HCT116 (cell line): Measurements from ENCODE around the gene CTBP1. TPM values are rescaled to one million over a fixed set of nuclear protein-coding genes. Genes with fewer than 3 reads are reported as not detected.

Experiments used
- ATAC-seq: fragments of 200-7000 bp; cut with Tn5 transposase; 2 replicates; pipeline ENCODE4 v1.9.1; 2020; ENCODE audit warnings: mild to moderate bottlenecking, moderate library complexity
- BruUV-seq: library from RNA; stranded (reverse); fragments of 400-500 nt; replicated peaks from 2 replicates; lab custom pipeline; 2021; lab: Mats Ljungman, UMichigan
- CTCF ChIA-PET: fragments of 300-600 bp; sonication (Branson Sonifier 250); formaldehyde crosslinking; loops from one replicate; lab custom pipeline; 2021; ENCODE audit warnings: antibody characterized with exemption; lab: Charles Lee
- POLR2A ChIA-PET: fragments of 300-600, 350-600 bp; sonication (Branson Sonifier 250); formaldehyde crosslinking; loops from one replicate; lab custom pipeline; 2021; ENCODE audit warnings: antibody characterized with exemption; lab: Charles Lee
- RAD21 ChIA-PET, 2 experiments: fragments of 300-600 bp; sonication (Branson Sonifier 250); formaldehyde crosslinking; loops; one replicate each; lab custom pipeline; 2023; ENCODE audit warnings: low total read pairs in 2 of 2; ENCODE audit not compliant: uncharacterized antibody in 2 of 2, unreplicated experiment in 2 of 2, low non-redundant PET in 1 of 2; lab: Charles Lee
- DNase-seq: peaks from one replicate; pipeline ENCODE4 v3.0.0-alpha.2; 2010; ENCODE audit warnings: low read depth, low spot score
- H2AFZ ChIP-seq: fragments of 200-600 bp; shearing (Covaris generic), sonication (generic); 2 replicates; pipeline ENCODE4 v1.6.1; 2017; ENCODE audit warnings: low read depth, mixed run types, mixed read lengths, antibody characterized with exemption, low read length; ENCODE audit not compliant: poor library complexity, severe bottlenecking
- H3K27ac ChIP-seq: 2 replicates; pipeline ENCODE4 v1.5.1; 2012; ENCODE audit warnings: low read depth, low read length
- H3K27me3 ChIP-seq: fragments of 200-600 bp; sonication (generic); 2 replicates; pipeline ENCODE4 v1.6.1; 2016; ENCODE audit warnings: mixed run types, low read length, mixed read lengths; ENCODE audit not compliant: insufficient read depth
- H3K36me3 ChIP-seq, 2 experiments: fragments of 200-500 bp in 1 of 2; fragments of 200-600 bp in 1 of 2; sonication (Bioruptor generic) in 1 of 2; sonication (generic) in 1 of 2; 2 replicates each; pipeline versions ENCODE4 v1.5.1 to v1.6.1; 2014 to 2016; ENCODE audit warnings: low read length in 2 of 2, inconsistent platforms in 1 of 2, mixed read lengths in 1 of 2, mixed run types in 1 of 2; ENCODE audit not compliant: insufficient read depth in 2 of 2, control insufficient read depth in 1 of 2
- H3K4me1 ChIP-seq, 2 experiments: fragments of 200-600 bp in 1 of 2; sonication (generic) in 1 of 2; 2 replicates each; pipeline versions ENCODE4 v1.5.1 to v1.6.1; 2012 to 2017; ENCODE audit warnings: low read length in 2 of 2, inconsistent platforms in 1 of 2, mild to moderate bottlenecking in 1 of 2, mixed read lengths in 1 of 2, mixed run types in 1 of 2, moderate library complexity in 1 of 2; ENCODE audit not compliant: insufficient read depth in 2 of 2, control insufficient read depth in 1 of 2
- H3K4me2 ChIP-seq: fragments of 200-600 bp; sonication (generic); 2 replicates; pipeline ENCODE4 v1.6.1; 2017; ENCODE audit warnings: mixed run types, low read length, mixed read lengths
- H3K4me3 ChIP-seq, 2 experiments: fragments of 200-600 bp in 1 of 2; sonication (generic) in 1 of 2; replicated peaks in 1 of 2; 2 replicates each; pipeline ENCODE4 v1.5.1; 2011 to 2016; ENCODE audit warnings: low read length in 2 of 2, control low read depth in 1 of 2, low read depth in 1 of 2, mild to moderate bottlenecking in 1 of 2, mixed read lengths in 1 of 2, mixed run types in 1 of 2
- H3K79me2 ChIP-seq: fragments of 200-600 bp; sonication (generic); 2 replicates; pipeline ENCODE4 v1.6.1; 2017; ENCODE audit warnings: mild to moderate bottlenecking, mixed run types, low read length, moderate library complexity, mixed read lengths; ENCODE audit not compliant: insufficient read depth
- H3K9ac ChIP-seq: fragments of 200-600 bp; sonication (generic); 2 replicates; pipeline ENCODE4 v1.6.1; 2016; ENCODE audit warnings: low read length, mixed read lengths
- H3K9me2 ChIP-seq: fragments of 200-600 bp; sonication (generic), shearing (Covaris generic); 2 replicates; pipeline ENCODE4 v1.6.1; 2017; ENCODE audit warnings: mixed run types, mild to moderate bottlenecking, moderate library complexity; ENCODE audit not compliant: insufficient read depth
- H3K9me3 ChIP-seq, 2 experiments: fragments of 200-500 bp in 1 of 2; fragments of 200-600 bp in 1 of 2; sonication (Bioruptor generic) in 1 of 2; sonication (generic) in 1 of 2; 2 replicates each; pipeline ENCODE4 v1.6.1; 2014 to 2017; ENCODE audit warnings: low read length in 2 of 2, mixed read lengths in 2 of 2, inconsistent platforms in 1 of 2, low read depth in 1 of 2, mild to moderate bottlenecking in 1 of 2, mixed run types in 1 of 2, moderate library complexity in 1 of 2; ENCODE audit not compliant: control insufficient read depth in 1 of 2, insufficient read depth in 1 of 2
- H4K20me1 ChIP-seq: fragments of 200-600 bp; sonication (generic), shearing (Covaris generic); 2 replicates; pipeline ENCODE4 v1.6.1; 2017; ENCODE audit warnings: mixed run types, mild to moderate bottlenecking, moderate library complexity; ENCODE audit not compliant: insufficient read depth
- CBX3 ChIP-seq: IDR thresholded peaks from 2 replicates; pipeline ENCODE4 v1.6.1; 2012; ENCODE audit warnings: low read depth
- CEBPB ChIP-seq: IDR thresholded peaks from 2 replicates; pipeline ENCODE4 v1.6.1; 2012; ENCODE audit warnings: low read depth
- EGR1 ChIP-seq: IDR thresholded peaks from 2 replicates; pipeline ENCODE4 v1.6.1; 2012; ENCODE audit warnings: low read depth
- ELF1 ChIP-seq: IDR thresholded peaks from 2 replicates; pipeline ENCODE4 v1.6.1; 2012; ENCODE audit warnings: low read depth, borderline replicate concordance
- EZH2 ChIP-seq: fragments of 200-600 bp; sonication (generic); IDR thresholded peaks from 2 replicates; pipeline ENCODE4 v1.6.1; 2017; ENCODE audit warnings: antibody characterized with exemption, mixed run types
- EZH2phosphoT487 ChIP-seq: fragments of 200-600 bp; IDR thresholded peaks from 2 replicates; pipeline ENCODE4 v1.6.1; 2018; ENCODE audit warnings: antibody characterized with exemption, borderline replicate concordance
- POLR2A ChIP-seq: IDR thresholded peaks from 2 replicates; pipeline ENCODE4 v1.7.0; 2011; ENCODE audit warnings: borderline replicate concordance; ENCODE audit not compliant: insufficient read depth, insufficient read length; ENCODE audit errors: extremely low read depth
- POLR2AphosphoS5 ChIP-seq: IDR thresholded peaks from 2 replicates; pipeline ENCODE4 v1.6.1; 2011; ENCODE audit warnings: mild to moderate bottlenecking, low read depth, low read length, moderate library complexity
- RAD21 ChIP-seq: IDR thresholded peaks from 2 replicates; pipeline ENCODE4 v1.6.1; 2012; ENCODE audit warnings: low read depth, mild to moderate bottlenecking
- SIN3A ChIP-seq: IDR thresholded peaks from 2 replicates; pipeline ENCODE4 v1.6.1; 2012; ENCODE audit warnings: low read depth
- SRF ChIP-seq: IDR thresholded peaks from 2 replicates; pipeline ENCODE4 v1.6.1; 2012; ENCODE audit warnings: low read depth
- TCF7L2 ChIP-seq: IDR thresholded peaks from 2 replicates; pipeline ENCODE4 v1.7.0; 2011; ENCODE audit warnings: borderline replicate concordance, inconsistent platforms; ENCODE audit not compliant: insufficient read depth, insufficient read length; ENCODE audit errors: extremely low read depth
- ZFX ChIP-seq: fragments of 450-650 bp; IDR thresholded peaks from 2 replicates; pipeline ENCODE4 v1.6.1; 2017
- intact Hi-C: fragments of 100-400 bp; cut with micrococcal nuclease; formaldehyde crosslinking; loops from 2 replicates; pipeline ENCODE4 v1.10.0; 2022
- total RNA-seq: library from RNA; stranded (reverse); gene quantifications from one replicate; pipeline ENCODE4 v1.2.1, GENCODE V29; 2021; ENCODE audit not compliant: unreplicated experiment
- TF ChIP-seq, protein P1 (sequence below): IDR thresholded peaks from 2 replicates; pipeline ENCODE4 v1.6.1; 2012; ENCODE audit warnings: low read depth
- TF ChIP-seq, protein P2 (sequence below): IDR thresholded peaks from 2 replicates; pipeline ENCODE4 v1.6.1; 2011; ENCODE audit warnings: mild to moderate bottlenecking, low read length, moderate library complexity; ENCODE audit not compliant: insufficient replicate concordance; ENCODE audit errors: extremely low read depth
- TF ChIP-seq, protein P3 (sequence below), 3 experiments: fragments of 200-600 bp in 1 of 3; sonication (generic) in 1 of 3; IDR thresholded peaks in 2 of 3; conservative IDR thresholded peaks in 1 of 3; 2 replicates each; pipeline ENCODE4 v1.5.1; 2012 to 2017; ENCODE audit warnings: low read depth in 2 of 3, low read length in 2 of 3, antibody characterized with exemption in 1 of 3, borderline replicate concordance in 1 of 3, control low read depth in 1 of 3, mild to moderate bottlenecking in 1 of 3, mixed read lengths in 1 of 3, mixed run types in 1 of 3, moderate library complexity in 1 of 3; ENCODE audit not compliant: insufficient read depth in 1 of 3
- TF ChIP-seq, protein P4 (sequence below): IDR thresholded peaks from 2 replicates; pipeline ENCODE4 v1.6.1; 2012

Gene CTBP1
- total RNA-seq, 1 experiment from 2014 or later, result 175 TPM

DNA sequence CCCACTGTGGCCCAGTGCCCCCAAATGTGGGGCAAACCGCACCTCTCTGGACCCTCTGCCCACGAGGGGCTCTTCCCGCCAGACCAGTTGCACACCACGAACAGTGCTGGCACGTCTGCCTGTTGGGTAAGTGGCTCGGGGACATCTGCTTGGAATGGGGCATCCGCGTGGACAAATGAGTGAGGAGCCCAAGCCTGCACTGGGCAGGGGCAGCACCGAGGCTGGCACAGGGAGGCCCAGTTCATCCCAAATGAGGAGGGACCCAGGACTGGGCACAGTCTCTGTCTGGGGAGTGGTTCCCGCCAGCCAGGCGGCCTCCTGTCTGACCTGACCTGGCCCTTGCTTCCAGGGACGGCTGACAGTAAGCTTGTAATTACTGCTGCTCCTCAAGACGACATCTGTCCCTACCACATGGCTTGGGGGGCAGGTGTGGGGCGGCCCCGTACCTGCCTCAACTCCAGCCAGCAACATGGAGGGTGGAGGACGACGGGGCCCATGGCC is 79.7 kb downstream of the CTBP1 start:
- RAD21 ChIA-PET, result no interaction called here
- no peak overlapping the region for H3K4me3 ChIP-seq
- intact Hi-C loops, result no loop called here
- no peak overlapping the region for H3K9ac ChIP-seq
- no peaks in the 10 kb centered on the region for H3K79me2 ChIP-seq
- DNase-seq, result no peak
- peaks cover 3 to 16% of the 10 kb centered on the region in 2 experiments; a peak in 3 of 4 replicates for H3K4me1 ChIP-seq
- no peak overlapping the region for H3K4me2 ChIP-seq
- TF ChIP-seq RAD21, result no peak
- no peak for TF ChIP-seq EZH2
- no peak for TF ChIP-seq ZFX
- TF ChIP-seq, protein P1, sequence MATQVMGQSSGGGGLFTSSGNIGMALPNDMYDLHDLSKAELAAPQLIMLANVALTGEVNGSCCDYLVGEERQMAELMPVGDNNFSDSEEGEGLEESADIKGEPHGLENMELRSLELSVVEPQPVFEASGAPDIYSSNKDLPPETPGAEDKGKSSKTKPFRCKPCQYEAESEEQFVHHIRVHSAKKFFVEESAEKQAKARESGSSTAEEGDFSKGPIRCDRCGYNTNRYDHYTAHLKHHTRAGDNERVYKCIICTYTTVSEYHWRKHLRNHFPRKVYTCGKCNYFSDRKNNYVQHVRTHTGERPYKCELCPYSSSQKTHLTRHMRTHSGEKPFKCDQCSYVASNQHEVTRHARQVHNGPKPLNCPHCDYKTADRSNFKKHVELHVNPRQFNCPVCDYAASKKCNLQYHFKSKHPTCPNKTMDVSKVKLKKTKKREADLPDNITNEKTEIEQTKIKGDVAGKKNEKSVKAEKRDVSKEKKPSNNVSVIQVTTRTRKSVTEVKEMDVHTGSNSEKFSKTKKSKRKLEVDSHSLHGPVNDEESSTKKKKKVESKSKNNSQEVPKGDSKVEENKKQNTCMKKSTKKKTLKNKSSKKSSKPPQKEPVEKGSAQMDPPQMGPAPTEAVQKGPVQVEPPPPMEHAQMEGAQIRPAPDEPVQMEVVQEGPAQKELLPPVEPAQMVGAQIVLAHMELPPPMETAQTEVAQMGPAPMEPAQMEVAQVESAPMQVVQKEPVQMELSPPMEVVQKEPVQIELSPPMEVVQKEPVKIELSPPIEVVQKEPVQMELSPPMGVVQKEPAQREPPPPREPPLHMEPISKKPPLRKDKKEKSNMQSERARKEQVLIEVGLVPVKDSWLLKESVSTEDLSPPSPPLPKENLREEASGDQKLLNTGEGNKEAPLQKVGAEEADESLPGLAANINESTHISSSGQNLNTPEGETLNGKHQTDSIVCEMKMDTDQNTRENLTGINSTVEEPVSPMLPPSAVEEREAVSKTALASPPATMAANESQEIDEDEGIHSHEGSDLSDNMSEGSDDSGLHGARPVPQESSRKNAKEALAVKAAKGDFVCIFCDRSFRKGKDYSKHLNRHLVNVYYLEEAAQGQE, result no peak
- no peak for TF ChIP-seq ELF1
- TF ChIP-seq, protein P2, sequence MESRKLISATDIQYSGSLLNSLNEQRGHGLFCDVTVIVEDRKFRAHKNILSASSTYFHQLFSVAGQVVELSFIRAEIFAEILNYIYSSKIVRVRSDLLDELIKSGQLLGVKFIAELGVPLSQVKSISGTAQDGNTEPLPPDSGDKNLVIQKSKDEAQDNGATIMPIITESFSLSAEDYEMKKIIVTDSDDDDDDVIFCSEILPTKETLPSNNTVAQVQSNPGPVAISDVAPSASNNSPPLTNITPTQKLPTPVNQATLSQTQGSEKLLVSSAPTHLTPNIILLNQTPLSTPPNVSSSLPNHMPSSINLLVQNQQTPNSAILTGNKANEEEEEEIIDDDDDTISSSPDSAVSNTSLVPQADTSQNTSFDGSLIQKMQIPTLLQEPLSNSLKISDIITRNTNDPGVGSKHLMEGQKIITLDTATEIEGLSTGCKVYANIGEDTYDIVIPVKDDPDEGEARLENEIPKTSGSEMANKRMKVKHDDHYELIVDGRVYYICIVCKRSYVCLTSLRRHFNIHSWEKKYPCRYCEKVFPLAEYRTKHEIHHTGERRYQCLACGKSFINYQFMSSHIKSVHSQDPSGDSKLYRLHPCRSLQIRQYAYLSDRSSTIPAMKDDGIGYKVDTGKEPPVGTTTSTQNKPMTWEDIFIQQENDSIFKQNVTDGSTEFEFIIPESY, result no peak
- TF ChIP-seq, protein P3, sequence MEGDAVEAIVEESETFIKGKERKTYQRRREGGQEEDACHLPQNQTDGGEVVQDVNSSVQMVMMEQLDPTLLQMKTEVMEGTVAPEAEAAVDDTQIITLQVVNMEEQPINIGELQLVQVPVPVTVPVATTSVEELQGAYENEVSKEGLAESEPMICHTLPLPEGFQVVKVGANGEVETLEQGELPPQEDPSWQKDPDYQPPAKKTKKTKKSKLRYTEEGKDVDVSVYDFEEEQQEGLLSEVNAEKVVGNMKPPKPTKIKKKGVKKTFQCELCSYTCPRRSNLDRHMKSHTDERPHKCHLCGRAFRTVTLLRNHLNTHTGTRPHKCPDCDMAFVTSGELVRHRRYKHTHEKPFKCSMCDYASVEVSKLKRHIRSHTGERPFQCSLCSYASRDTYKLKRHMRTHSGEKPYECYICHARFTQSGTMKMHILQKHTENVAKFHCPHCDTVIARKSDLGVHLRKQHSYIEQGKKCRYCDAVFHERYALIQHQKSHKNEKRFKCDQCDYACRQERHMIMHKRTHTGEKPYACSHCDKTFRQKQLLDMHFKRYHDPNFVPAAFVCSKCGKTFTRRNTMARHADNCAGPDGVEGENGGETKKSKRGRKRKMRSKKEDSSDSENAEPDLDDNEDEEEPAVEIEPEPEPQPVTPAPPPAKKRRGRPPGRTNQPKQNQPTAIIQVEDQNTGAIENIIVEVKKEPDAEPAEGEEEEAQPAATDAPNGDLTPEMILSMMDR (IDR thresholded peaks at IDR 0.05 in 2 of 3, conservative IDR thresholded peaks at IDR 0.05 in 1 of 3; ENCODE audit: borderline replicate concordance in 1 of 3, insufficient read depth in 1 of 3, low read depth in 2 of 3, low read length in 2 of 3), result no peak
- TF ChIP-seq, protein P4, sequence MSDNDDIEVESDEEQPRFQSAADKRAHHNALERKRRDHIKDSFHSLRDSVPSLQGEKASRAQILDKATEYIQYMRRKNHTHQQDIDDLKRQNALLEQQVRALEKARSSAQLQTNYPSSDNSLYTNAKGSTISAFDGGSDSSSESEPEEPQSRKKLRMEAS, result no peak
- no peak for TF ChIP-seq TCF7L2
- TF ChIP-seq SIN3A, result no peak
- TF ChIP-seq EZH2phosphoT487, result no peak
- no peak for TF ChIP-seq POLR2A
- no peak for TF ChIP-seq CEBPB
- no peak for TF ChIP-seq CBX3
- no peak for TF ChIP-seq SRF
- TF ChIP-seq POLR2AphosphoS5, result no peak
- TF ChIP-seq EGR1, result no peak
- TF ChIP-seq, all 23 proteins: peak for 0
- H3K36me3 ChIP-seq, result no peaks in the 10 kb centered on the region
- H3K9me3 ChIP-seq, result no peaks in the 10 kb centered on the region
- H2AFZ ChIP-seq, result no peak overlapping the region
- no peaks in the 10 kb centered on the region for H3K27me3 ChIP-seq
- H3K27ac ChIP-seq, result no peak overlapping the region
- ATAC-seq, result no peak
- CTCF ChIA-PET, result no interaction called here
- no peaks in the 10 kb centered on the region for H4K20me1 ChIP-seq
- POLR2A ChIA-PET, result interaction anchor here (1.9 kb wide), 1 partner anchor 8 kb away, joined by 4 read pairs; no protein-coding TSS in a partner anchor
- BruUV-seq, result no TSS peak
- no peaks in the 10 kb centered on the region for H3K9me2 ChIP-seq
